ENCODE data around the gene SLC37A1.

- no peak for TF ChIP-seq CTCF (IDR thresholded peaks at IDR 0.05 in 8 of 11, conservative IDR thresholded peaks at IDR 0.05 in 3 of 11)
- no peak for TF ChIP-seq POLR2AphosphoS5 (IDR thresholded peaks at IDR 0.05)
- no peak for TF ChIP-seq POLR2A (IDR thresholded peaks at IDR 0.05)
These were observed 66.6 kb downstream of the SLC37A1 start for GRCh38 chr21:42580076-42580792.

Measured in spleen (tissue), 7 donors.